Measurements from ENCODE around the gene RBM38. TPM values are rescaled to one million over a fixed set of nuclear protein-coding genes. Genes with fewer than 3 reads are reported as not detected.

Gene RBM38
- total RNA-seq, 4 donors from 2014 or later: 11.0 to 16.0 (median 12.0) TPM

GRCh38 chr20:57392512-57393271, 1.5 kb downstream of the RBM38 start:
- whole genome bisulfite sequencing, 2 donors: 65 to 73% methylated on average over 25 of the region's 33 CpGs
- H3K27ac ChIP-seq: peak overlapping the region in 1 of 3 donors; percentile 53
- no peaks in the 10 kb centered on the region for H3K9me3 ChIP-seq
- no peak for TF ChIP-seq CTCF (IDR thresholded peaks at IDR 0.05)
- no peak for TF ChIP-seq POLR2A (IDR thresholded peaks at IDR 0.05)
- peak; percentile 20 to 34 for DNase-seq
- no peaks in the 10 kb centered on the region for H3K27me3 ChIP-seq
- peak overlapping the region in 2 of 3 donors; percentile 12 to 58 for H3K4me3 ChIP-seq (replicated peaks in 1 of 3)
- H3K4me1 ChIP-seq: peaks cover 5 to 30% of the 10 kb centered on the region in 2 donors
- intact Hi-C loops (cut with DNase I): no loop called here
- no peaks in the 10 kb centered on the region for H3K36me3 ChIP-seq

GRCh38 chr20:57393321-57394120, 2.3 kb downstream of the RBM38 start:
- 91 to 97% methylated on average over 13 to 14 of the region's 14 CpGs for WGBS, 2 donors
- peaks cover 5 to 30% of the 10 kb centered on the region in 2 donors for H3K4me1 ChIP-seq
- H3K4me3 ChIP-seq (replicated peaks in 1 of 3): no peak overlapping the region
- no peak for DNase-seq
- H3K9me3 ChIP-seq: no peaks in the 10 kb centered on the region
- no peak overlapping the region for H3K27ac ChIP-seq
- intact Hi-C loops (cut with DNase I): no loop called here
- H3K36me3 ChIP-seq: no peaks in the 10 kb centered on the region
- TF ChIP-seq CTCF (IDR thresholded peaks at IDR 0.05): no peak
- no peak for TF ChIP-seq POLR2A (IDR thresholded peaks at IDR 0.05)
- no peaks in the 10 kb centered on the region for H3K27me3 ChIP-seq

- no peaks in the 10 kb centered on the region for H3K36me3 ChIP-seq
- 83 to 90% methylated on average over 12 to 26 of the region's 27 CpGs for WGBS, 2 donors
- H3K27me3 ChIP-seq: no peaks in the 10 kb centered on the region
- intact Hi-C loops (cut with DNase I): no loop called here
- DNase-seq: no peak
- H3K27ac ChIP-seq: no peak overlapping the region
- peaks cover 5 to 25% of the 10 kb centered on the region in 2 donors for H3K4me1 ChIP-seq
- no peak overlapping the region for H3K4me3 ChIP-seq (replicated peaks in 1 of 3)
- H3K9me3 ChIP-seq: no peaks in the 10 kb centered on the region
- TF ChIP-seq POLR2A (IDR thresholded peaks at IDR 0.05): no peak
- TF ChIP-seq CTCF (IDR thresholded peaks at IDR 0.05): no peak
Observed at GRCh38 chr20:57394121-57395082, 3.2 kb downstream of the RBM38 start.

GRCh38 chr20:57395111-57395966, 4.1 kb downstream of the RBM38 start:
- intact Hi-C loops (cut with DNase I): no loop called here
- Histone ChIP-seq H3K27me3 (no peaks in the 10 kb centered on the region), H3K4me3 (replicated peaks in 1 of 3) (no peak overlapping the region), H3K36me3 (no peaks in the 10 kb centered on the region), H3K27ac (peak overlapping the region in 1 of 3 donors; percentile 38), H3K9me3 (no peaks in the 10 kb centered on the region), H3K4me1 (peaks cover 5 to 16% of the 10 kb centered on the region in 2 donors)
- TF ChIP-seq POLR2A (IDR thresholded peaks at IDR 0.05): no peak
- TF ChIP-seq CTCF (IDR thresholded peaks at IDR 0.05): no peak
- peak in 1 of 2 donors; percentile 16 for DNase-seq
- WGBS, 2 donors: 71 to 82% methylated on average over 14 to 21 of the region's 31 CpGs

All from thyroid gland (tissue), 4 donors.